Measurements from ENCODE around the gene AP1G1.

GRCh38 chr16:71781741-71782140 is 26.9 kb downstream of the AP1G1 start:
- TF ChIP-seq FOXJ3 (CRISPR knock-in tag; IDR thresholded peaks at IDR 0.05) (no peak), EZH2phosphoT487 (IDR thresholded peaks at IDR 0.05; ENCODE audit: borderline replicate concordance, low read depth) (no peak), YY1 (IDR thresholded peaks at IDR 0.05; ENCODE audit: low read depth) (no peak), EP300 (IDR thresholded peaks at IDR 0.05; ENCODE audit: borderline replicate concordance in 1 of 2, low read depth in 1 of 2, low read length in 1 of 2) (no peak), POLR2AphosphoS5 (IDR thresholded peaks at IDR 0.05; ENCODE audit: low read depth, low read length) (no peak), CHD2 (IDR thresholded peaks at IDR 0.05; ENCODE audit: low read length, partially characterized antibody) (no peak), MAX (IDR thresholded peaks at IDR 0.05; ENCODE audit: low read depth) (no peak), RAD21 (IDR thresholded peaks at IDR 0.05; ENCODE audit: low read length) (no peak), JUND (IDR thresholded peaks at IDR 0.05) (no peak), MXI1 (IDR thresholded peaks at IDR 0.05; ENCODE audit: low read depth, low read length) (no peak), CTCF (IDR thresholded peaks at IDR 0.05) (no peak), RCOR1 (IDR thresholded peaks at IDR 0.05; ENCODE audit: low read length) (no peak), FOXM1 (IDR thresholded peaks at IDR 0.05; ENCODE audit: low read depth) (no peak), GABPA (IDR thresholded peaks at IDR 0.05; ENCODE audit: low read depth) (no peak)

Data from SK-N-SH (cell line).